HG03039 (cell line): ENCODE results near the gene NDUFAB1.
"Not testable (repeated sequence)": the region's sequence is repeated elsewhere in the genome, so short reads cannot be mapped to it uniquely, and the experiment has no call there.

ENCODE experiments used
- ATAC-seq: cut with Tn5 transposase; IDR thresholded peaks from one replicate; pipeline ENCODE4 v1.9.1; 2021; ENCODE audit warnings: mild to moderate bottlenecking, moderate library complexity; ENCODE audit not compliant: unreplicated experiment

NDUFAB1 gene

GRCh38 chr16:23556881-23557778, 39.0 kb downstream of the NDUFAB1 start, which contains the start of the genes EARS2 and UBFD1:
EARS2 (minus strand) TSS chr16:23557350; CDS start chr16:23557343, 7 bp downstream.
UBFD1 (plus strand) TSS chr16:23557727; CDS start chr16:23557743, 16 bp downstream.
- ATAC-seq = peak; percentile 83

DNA sequence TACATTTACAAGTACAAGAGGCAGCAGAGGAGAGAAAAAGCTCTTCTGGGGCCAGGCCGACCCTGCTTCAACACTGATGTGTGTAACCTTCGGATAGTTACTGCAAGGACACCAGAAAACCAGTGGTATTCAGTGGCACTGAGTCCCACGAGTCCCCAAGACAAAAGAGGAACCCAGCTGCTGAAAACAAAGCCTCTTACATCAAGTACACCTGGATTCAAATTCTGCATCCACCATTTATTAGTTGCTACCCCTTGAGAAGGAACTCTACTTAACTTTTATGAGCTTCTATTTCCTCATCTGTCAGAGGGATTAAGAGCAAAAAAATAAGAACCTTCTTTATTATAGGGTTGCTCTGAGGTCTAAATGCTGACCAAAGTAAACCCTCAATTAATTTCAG, 41.6 kb downstream of the NDUFAB1 start:
- ATAC-seq = no peak

GRCh38 chr16:23552161-23552560, 44.0 kb downstream of the NDUFAB1 start:
- no peak for ATAC-seq

DNA sequence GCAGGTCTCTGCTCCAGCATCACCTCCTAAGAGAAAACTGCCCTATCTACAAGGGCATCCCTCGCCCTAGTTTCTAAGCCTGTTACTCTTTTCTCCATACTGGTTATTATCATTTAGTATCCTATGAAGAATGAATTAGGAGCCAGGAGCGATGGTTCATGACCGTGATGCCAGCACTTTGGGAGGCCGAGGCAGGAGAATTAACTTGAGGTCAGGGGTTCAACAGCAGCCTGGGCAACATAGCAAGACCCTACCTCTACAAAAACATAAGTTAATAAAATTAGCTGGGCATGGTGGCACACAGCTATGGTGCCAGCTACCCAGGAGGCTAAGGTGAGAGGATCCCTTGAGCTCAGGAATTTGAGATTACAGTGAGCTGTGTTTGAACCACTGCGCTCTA, 46.2 kb downstream of the NDUFAB1 start:
- no peak for ATAC-seq

DNA sequence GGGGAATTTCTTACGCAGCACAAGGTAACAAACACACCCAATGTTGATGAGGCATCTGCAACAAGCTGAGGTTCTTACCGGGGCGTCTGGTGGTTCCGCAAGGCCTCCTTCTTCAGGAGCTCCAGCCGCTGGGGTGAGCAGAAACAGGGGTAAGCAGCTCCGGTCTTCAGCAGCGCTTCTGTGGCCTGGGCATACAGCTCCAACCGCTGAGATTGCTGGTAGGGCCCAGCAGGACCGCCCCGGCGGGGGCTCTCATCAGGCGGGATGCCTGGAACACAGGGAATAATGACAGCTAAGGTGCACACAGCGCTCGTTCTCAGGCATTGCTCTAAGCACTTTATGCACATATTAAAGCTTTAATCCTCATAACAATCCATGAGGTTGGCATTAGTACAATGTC, 51.7 kb downstream of the NDUFAB1 start:
- no peak for ATAC-seq

DNA sequence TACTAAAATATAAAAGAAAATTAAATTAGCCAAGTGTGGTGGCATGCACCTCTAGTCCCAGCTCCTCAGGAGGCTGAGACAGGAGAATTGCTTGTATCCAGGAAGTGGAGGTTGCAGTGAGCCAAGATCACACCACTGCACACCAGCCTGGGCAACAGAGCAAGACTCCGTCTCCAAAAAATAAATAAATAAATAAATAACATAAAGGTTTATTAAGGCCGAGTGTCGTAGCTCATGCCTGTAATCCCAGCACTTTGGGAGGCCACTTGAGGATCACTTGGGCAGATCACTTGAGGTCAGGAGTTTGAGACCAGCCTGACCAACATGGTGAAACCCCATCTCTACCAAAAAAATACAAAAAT, 55.3 kb downstream of the NDUFAB1 start:
- ATAC-seq = not testable (repeated sequence)

DNA sequence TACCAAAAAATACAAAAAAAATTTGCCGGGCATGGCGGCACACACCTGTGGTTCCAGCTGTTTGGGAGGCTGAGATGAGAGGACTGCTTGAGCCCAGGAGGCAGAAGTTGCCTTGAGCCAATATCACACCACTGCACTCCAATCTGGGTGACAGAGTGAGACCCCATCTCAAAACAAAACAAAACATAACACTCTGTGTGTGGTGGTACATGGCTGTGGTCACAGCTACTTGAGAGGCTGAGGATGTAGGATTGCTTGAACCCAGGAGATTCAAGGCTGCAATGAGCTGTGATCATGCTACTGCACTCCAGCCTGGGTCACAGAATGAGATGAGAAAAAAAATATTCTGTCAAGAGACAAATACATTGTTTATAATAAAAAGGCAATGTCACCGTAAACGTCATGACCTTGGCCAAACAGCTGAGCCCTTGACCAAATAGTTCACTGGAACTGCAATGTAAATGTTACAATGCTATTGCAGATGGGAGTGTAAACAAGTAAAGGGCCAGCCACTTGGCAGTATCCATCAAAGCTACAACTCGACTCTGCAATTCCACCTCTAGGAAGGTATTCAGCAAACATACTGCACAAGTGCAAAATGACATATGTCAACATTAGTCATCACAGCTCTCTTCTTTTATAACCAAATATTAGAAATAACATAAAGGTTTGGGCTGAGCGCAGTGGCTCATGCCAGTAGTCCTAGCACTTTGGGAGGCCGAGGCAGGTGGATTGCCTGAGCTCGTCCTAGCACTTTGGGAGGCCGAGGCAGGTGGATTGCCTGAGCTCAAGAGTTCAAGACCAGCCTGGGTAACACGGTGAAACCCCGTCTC, 55.9 kb downstream of the NDUFAB1 start:
- ATAC-seq = no peak

GRCh38 chr16:23538919-23539278, 57.2 kb downstream of the NDUFAB1 start:
- ATAC-seq = no peak

DNA sequence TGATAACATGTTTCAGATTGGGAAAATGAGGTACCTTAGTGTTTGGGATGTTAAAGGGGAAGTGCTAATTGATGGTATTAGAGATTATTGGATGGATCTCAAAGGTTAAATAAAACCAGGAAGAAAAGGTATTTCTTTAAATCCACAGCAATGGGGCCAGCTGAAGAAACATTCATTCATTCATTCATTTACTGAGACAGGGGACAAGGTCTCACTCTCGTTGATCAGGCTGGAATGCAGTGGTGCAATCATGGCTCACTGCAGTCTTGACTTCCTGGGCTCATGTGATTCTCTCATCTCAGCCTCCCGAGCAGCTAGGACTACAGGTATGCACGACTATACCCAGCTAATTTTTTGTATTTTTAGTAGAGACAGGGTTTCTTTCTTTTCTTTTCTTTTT, 58.7 kb downstream of the NDUFAB1 start:
- ATAC-seq = no peak

- no peak for ATAC-seq
Observed at GRCh38 chr16:23535901-23536300, 60.2 kb downstream of the NDUFAB1 start.

DNA sequence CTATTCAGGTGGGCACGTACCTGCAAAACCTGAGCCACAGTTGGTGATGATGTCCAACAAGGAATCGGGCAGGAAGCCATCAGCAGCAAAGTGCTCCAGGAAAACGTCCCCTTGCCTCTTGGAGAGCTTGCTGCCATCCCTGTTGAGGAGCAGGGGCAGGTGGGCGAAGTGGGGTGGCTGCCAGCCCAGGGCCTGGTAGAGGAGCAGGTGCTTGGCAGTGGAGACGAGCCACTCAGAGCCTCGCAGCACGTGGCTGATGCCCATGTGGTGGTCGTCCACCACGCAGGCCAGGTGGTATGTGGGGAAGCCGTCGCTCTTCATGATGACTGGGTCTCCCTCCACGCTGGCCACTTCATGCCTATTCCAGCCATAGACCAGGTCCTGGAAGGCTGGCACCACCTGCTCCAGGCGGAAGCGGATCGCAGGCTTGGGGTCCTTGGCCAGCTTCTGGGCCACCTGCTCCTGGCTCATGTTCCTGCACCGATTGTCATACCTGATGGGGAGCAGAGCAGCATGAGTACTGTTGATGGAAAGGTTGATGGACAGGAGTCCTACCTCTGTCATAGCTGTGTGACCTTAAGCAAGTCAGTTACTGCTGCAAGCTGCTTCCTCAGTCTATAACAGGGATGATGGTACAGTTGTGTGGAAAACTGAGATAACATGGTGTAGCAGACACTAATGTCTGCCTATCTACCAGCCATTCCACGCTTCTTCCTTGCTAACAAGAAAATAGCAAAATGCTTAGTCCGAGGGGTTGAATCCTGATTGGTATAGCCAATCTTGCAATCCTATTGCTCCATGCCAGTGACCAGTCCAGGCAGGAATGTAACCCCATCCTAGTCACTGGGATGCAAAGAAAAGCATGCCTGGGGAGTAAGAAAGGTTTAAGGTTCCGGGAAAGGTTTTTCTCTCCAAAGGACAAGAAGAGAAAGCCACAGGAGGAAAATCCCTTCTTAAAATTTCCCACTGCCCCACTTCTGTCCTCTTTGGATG, 61.0 kb downstream of the NDUFAB1 start:
- no peak for ATAC-seq

- no peak for ATAC-seq
Observed at GRCh38 chr16:23532448-23532847, 63.7 kb downstream of the NDUFAB1 start.
